Suprapubic skin (tissue), 4 donors: ENCODE measurements around the gene TNIK. TPM values are rescaled to one million over a fixed set of nuclear protein-coding genes. Genes with fewer than 3 reads are reported as not detected.

ENCODE experiments used
- DNase-seq, 2 donors: peaks; one replicate each; pipeline ENCODE4 v3.0.0-alpha.2; 2019; ENCODE audit warnings: low spot score in 2 of 2
- H3K27ac ChIP-seq: fragments of 200-600 bp; sonication (generic); one replicate; pipeline ENCODE4 v1.5.1; 2019
- H3K27me3 ChIP-seq: fragments of 200-600 bp; sonication (generic); one replicate; pipeline ENCODE4 v1.5.1; 2019
- H3K36me3 ChIP-seq: fragments of 200-600 bp; sonication (generic); one replicate; pipeline ENCODE4 v1.5.1; 2019
- H3K4me1 ChIP-seq: fragments of 200-600 bp; sonication (generic); one replicate; pipeline ENCODE4 v1.5.1; 2019
- H3K4me3 ChIP-seq: fragments of 200-600 bp; sonication (generic); one replicate; pipeline ENCODE4 v1.5.1; 2019; ENCODE audit warnings: mild to moderate bottlenecking
- H3K9me3 ChIP-seq: fragments of 200-600 bp; sonication (generic); one replicate; pipeline ENCODE4 v1.5.1; 2019
- CTCF ChIP-seq, 2 donors: fragments of 200-600 bp in 1 of 2; fragments of 450-650 bp in 1 of 2; sonication (generic) in 1 of 2; IDR thresholded peaks; one replicate each; pipeline ENCODE4 v1.5.1; 2016 to 2019; ENCODE audit warnings: antibody characterized with exemption in 2 of 2, mild to moderate bottlenecking in 1 of 2, moderate library complexity in 1 of 2
- EP300 ChIP-seq: sonication (generic); formaldehyde crosslinking; IDR thresholded peaks from one replicate; pipeline ENCODE4 v1.6.1; 2017; ENCODE audit warnings: antibody characterized with exemption
- POLR2A ChIP-seq, 2 donors: fragments of 450-650 bp; IDR thresholded peaks; one replicate each; pipeline ENCODE4 v1.6.1; 2017; ENCODE audit warnings: antibody characterized with exemption in 2 of 2, mild to moderate bottlenecking in 2 of 2, moderate library complexity in 2 of 2
- POLR2AphosphoS5 ChIP-seq, 3 donors: sonication (generic); formaldehyde crosslinking; IDR thresholded peaks; one replicate each; pipeline ENCODE4 v1.6.1; 2017; ENCODE audit warnings: antibody characterized with exemption in 3 of 3
- WGBS: methylation state at CpG from one replicate; pipeline ENCODE4 v1.1.5; 2018; 5-methylcytosine and 5-hydroxymethylcytosine counted together
- total RNA-seq, 4 donors: library from RNA; depleted of rRNA; stranded (reverse); fragments of >200 nt; gene quantifications; one replicate each; pipeline ENCODE4 v1.1.0, GENCODE V29; 2016

Gene TNIK
- total RNA-seq, 4 donors from 2014 or later = 2.0 to 4.3 (median 3.1) TPM

GRCh38 chr3:171221597-171221996 lies 238.6 kb downstream of the TNIK start:
- DNase-seq = no peak
- H3K4me3 ChIP-seq = no peak overlapping the region
- no peak overlapping the region for H3K27ac ChIP-seq
- no peaks in the 10 kb centered on the region for H3K4me1 ChIP-seq
- H3K27me3 ChIP-seq = no peaks in the 10 kb centered on the region
- H3K36me3 ChIP-seq = no peaks in the 10 kb centered on the region
- TF ChIP-seq CTCF (IDR thresholded peaks at IDR 0.05) = no peak
- TF ChIP-seq POLR2AphosphoS5 (IDR thresholded peaks at IDR 0.05) = no peak
- WGBS = 94% methylated on average over 2 of the region's 2 CpGs
- no peaks in the 10 kb centered on the region for H3K9me3 ChIP-seq

GRCh38 chr3:171221104-171221503 lies 239.1 kb downstream of the TNIK start:
- WGBS = 90% methylated on average over 2 of the region's 2 CpGs
- no peaks in the 10 kb centered on the region for H3K27me3 ChIP-seq
- H3K27ac ChIP-seq = no peak overlapping the region
- H3K4me1 ChIP-seq = no peaks in the 10 kb centered on the region
- H3K9me3 ChIP-seq = no peaks in the 10 kb centered on the region
- TF ChIP-seq POLR2A (IDR thresholded peaks at IDR 0.05) = no peak
- TF ChIP-seq CTCF (IDR thresholded peaks at IDR 0.05) = no peak
- TF ChIP-seq EP300 = no peak
- no peak for TF ChIP-seq POLR2AphosphoS5 (IDR thresholded peaks at IDR 0.05)
- no peaks in the 10 kb centered on the region for H3K36me3 ChIP-seq
- no peak for DNase-seq
- no peak overlapping the region for H3K4me3 ChIP-seq

- Histone ChIP-seq H3K4me3 (no peak overlapping the region), H3K27ac (no peak overlapping the region), H3K27me3 (no peaks in the 10 kb centered on the region), H3K9me3 (no peaks in the 10 kb centered on the region), H3K4me1 (no peaks in the 10 kb centered on the region), H3K36me3 (no peaks in the 10 kb centered on the region)
- no peak for DNase-seq
- no peak for TF ChIP-seq POLR2A (IDR thresholded peaks at IDR 0.05)
- TF ChIP-seq POLR2AphosphoS5 (IDR thresholded peaks at IDR 0.05) = no peak
- TF ChIP-seq EP300 = no peak
- TF ChIP-seq CTCF (IDR thresholded peaks at IDR 0.05) = no peak
These were observed 240.9 kb downstream of the TNIK start for GRCh38 chr3:171219258-171219657.

- WGBS = 77% methylated on average over 3 of the region's 3 CpGs
- Histone ChIP-seq H3K4me3 (no peak overlapping the region), H3K27me3 (no peaks in the 10 kb centered on the region), H3K27ac (no peak overlapping the region), H3K9me3 (no peaks in the 10 kb centered on the region), H3K4me1 (no peaks in the 10 kb centered on the region), H3K36me3 (no peaks in the 10 kb centered on the region)
- no peak for DNase-seq
- TF ChIP-seq EP300 = no peak
- no peak for TF ChIP-seq POLR2AphosphoS5 (IDR thresholded peaks at IDR 0.05)
- no peak for TF ChIP-seq CTCF (IDR thresholded peaks at IDR 0.05)
- TF ChIP-seq POLR2A (IDR thresholded peaks at IDR 0.05) = no peak
These were observed 242.1 kb downstream of the TNIK start for GRCh38 chr3:171218069-171218468.

- no peaks in the 10 kb centered on the region for H3K9me3 ChIP-seq
- DNase-seq = no peak
- H3K4me3 ChIP-seq = no peak overlapping the region
- no peak for TF ChIP-seq POLR2AphosphoS5 (IDR thresholded peaks at IDR 0.05)
- no peak for TF ChIP-seq POLR2A (IDR thresholded peaks at IDR 0.05)
- no peak for TF ChIP-seq EP300
- no peak for TF ChIP-seq CTCF (IDR thresholded peaks at IDR 0.05)
- H3K27me3 ChIP-seq = no peaks in the 10 kb centered on the region
- 84% methylated on average over 2 of the region's 2 CpGs for WGBS
- no peaks in the 10 kb centered on the region for H3K4me1 ChIP-seq
- no peak overlapping the region for H3K27ac ChIP-seq
- H3K36me3 ChIP-seq = no peaks in the 10 kb centered on the region
These were observed 246.3 kb downstream of the TNIK start for GRCh38 chr3:171213907-171214306.
